ENCODE measurements around the gene HSD17B11. TPM values are rescaled to one million over a fixed set of nuclear protein-coding genes. Genes with fewer than 3 reads are reported as not detected.

Gene HSD17B11
- polyA plus RNA-seq, 1 donor from 2014 or later = 2.2 TPM

DNA sequence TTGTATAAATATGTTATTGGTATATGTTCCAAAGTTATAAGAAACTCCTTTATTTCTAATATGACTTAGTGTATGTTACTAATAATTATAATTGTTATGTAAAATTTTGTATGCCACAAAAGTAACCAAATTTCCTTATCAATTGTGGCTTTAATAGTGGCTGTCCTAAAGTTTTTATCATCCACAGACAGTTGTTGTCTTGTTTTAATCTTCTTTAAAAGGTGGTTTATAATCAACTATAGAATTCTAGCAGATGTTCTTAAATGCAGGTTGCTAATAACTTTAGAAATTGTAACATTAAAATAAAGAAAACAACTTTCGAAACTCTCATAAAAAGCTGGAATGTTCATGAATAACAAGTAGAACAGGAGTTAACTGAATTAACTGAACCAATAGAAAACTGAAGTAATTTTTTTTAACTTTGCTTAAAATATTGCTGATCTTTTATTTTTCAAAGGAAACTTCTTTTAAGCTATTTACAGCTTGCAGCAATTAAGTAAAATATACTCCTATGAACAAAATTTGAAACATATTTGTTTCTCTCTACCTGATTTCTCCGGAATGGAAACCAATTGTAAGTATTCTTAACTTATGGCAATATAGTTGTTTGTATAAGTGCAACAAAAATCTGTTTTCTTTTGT is 24.3 kb downstream of the HSD17B11 start:
- TF ChIP-seq, protein P1, sequence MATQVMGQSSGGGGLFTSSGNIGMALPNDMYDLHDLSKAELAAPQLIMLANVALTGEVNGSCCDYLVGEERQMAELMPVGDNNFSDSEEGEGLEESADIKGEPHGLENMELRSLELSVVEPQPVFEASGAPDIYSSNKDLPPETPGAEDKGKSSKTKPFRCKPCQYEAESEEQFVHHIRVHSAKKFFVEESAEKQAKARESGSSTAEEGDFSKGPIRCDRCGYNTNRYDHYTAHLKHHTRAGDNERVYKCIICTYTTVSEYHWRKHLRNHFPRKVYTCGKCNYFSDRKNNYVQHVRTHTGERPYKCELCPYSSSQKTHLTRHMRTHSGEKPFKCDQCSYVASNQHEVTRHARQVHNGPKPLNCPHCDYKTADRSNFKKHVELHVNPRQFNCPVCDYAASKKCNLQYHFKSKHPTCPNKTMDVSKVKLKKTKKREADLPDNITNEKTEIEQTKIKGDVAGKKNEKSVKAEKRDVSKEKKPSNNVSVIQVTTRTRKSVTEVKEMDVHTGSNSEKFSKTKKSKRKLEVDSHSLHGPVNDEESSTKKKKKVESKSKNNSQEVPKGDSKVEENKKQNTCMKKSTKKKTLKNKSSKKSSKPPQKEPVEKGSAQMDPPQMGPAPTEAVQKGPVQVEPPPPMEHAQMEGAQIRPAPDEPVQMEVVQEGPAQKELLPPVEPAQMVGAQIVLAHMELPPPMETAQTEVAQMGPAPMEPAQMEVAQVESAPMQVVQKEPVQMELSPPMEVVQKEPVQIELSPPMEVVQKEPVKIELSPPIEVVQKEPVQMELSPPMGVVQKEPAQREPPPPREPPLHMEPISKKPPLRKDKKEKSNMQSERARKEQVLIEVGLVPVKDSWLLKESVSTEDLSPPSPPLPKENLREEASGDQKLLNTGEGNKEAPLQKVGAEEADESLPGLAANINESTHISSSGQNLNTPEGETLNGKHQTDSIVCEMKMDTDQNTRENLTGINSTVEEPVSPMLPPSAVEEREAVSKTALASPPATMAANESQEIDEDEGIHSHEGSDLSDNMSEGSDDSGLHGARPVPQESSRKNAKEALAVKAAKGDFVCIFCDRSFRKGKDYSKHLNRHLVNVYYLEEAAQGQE (IDR thresholded peaks at IDR 0.05; ENCODE audit: borderline replicate concordance) = no peak
- TF ChIP-seq EZH2 (IDR thresholded peaks at IDR 0.05; ENCODE audit: borderline replicate concordance, insufficient read depth, low read length, poor library complexity, severe bottlenecking) = no peak
- TF ChIP-seq EP300 (conservative IDR thresholded peaks at IDR 0.05; ENCODE audit: poor library complexity, severe bottlenecking) = no peak
- TF ChIP-seq POLR2AphosphoS5 (IDR thresholded peaks at IDR 0.05) = no peak
- no peak for TF ChIP-seq MXI1 (conservative IDR thresholded peaks at IDR 0.05; ENCODE audit: poor library complexity, severe bottlenecking)
- TF ChIP-seq TAF1 (IDR thresholded peaks at IDR 0.05; ENCODE audit: low read depth) = no peak
- TF ChIP-seq CTCF (IDR thresholded peaks at IDR 0.05; ENCODE audit: poor library complexity, severe bottlenecking) = no peak
- TF ChIP-seq SMC3 (conservative IDR thresholded peaks at IDR 0.05; ENCODE audit: poor library complexity) = no peak
- no peak for TF ChIP-seq RAD21 (conservative IDR thresholded peaks at IDR 0.05)
- Histone ChIP-seq H3K9me3 (ENCODE audit: low read length) (no peaks in the 10 kb centered on the region), H2AFZ (ENCODE audit: low read depth, low read length) (no peak overlapping the region), H4K20me1 (ENCODE audit: insufficient read depth) (no peaks in the 10 kb centered on the region), H3K4me2 (ENCODE audit: low read length) (no peak overlapping the region), H3K36me3 (ENCODE audit: insufficient read depth, low read length) (no peaks in the 10 kb centered on the region), H3K27ac (ENCODE audit: low read length) (no peak overlapping the region), H3K9ac (ENCODE audit: low read length) (no peak overlapping the region), H3K27me3 (ENCODE audit: insufficient read depth, low read depth, low read length) (no peaks in the 10 kb centered on the region), H3F3A (ENCODE audit: insufficient read depth, low read length, poor library complexity, severe bottlenecking) (no peaks in the 10 kb centered on the region), H3K4me3 (ENCODE audit: low read length) (no peak overlapping the region), H3K79me2 (replicated peaks; ENCODE audit: insufficient read depth, low read length) (no peaks in the 10 kb centered on the region), H3K9me2 (ENCODE audit: insufficient read depth, low read length) (no peaks in the 10 kb centered on the region)

DNA sequence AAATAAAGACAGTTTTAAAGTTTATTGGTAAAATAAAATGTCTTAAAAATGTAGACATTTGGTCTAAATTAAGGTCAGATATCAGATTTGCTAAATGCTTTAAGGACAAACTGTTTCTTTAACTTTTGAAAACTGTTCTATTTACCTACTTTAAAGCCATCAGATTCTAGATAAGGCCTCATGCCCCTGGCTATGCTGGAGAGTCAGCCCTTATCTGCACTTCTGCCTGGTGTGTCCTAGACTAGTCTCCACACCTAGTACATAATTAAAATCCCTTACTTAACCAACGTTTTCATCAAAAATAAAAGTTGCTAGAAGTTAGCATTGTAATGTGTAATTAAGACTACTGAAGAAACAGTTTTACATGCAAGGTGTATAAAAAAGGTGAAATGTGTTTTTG is 25.6 kb downstream of the HSD17B11 start:
- TF ChIP-seq EP300 (conservative IDR thresholded peaks at IDR 0.05; ENCODE audit: poor library complexity, severe bottlenecking) (no peak), MXI1 (conservative IDR thresholded peaks at IDR 0.05; ENCODE audit: poor library complexity, severe bottlenecking) (no peak), EZH2 (IDR thresholded peaks at IDR 0.05; ENCODE audit: borderline replicate concordance, insufficient read depth, low read length, poor library complexity, severe bottlenecking) (no peak), RAD21 (conservative IDR thresholded peaks at IDR 0.05) (no peak), SMC3 (conservative IDR thresholded peaks at IDR 0.05; ENCODE audit: poor library complexity) (no peak), CTCF (IDR thresholded peaks at IDR 0.05; ENCODE audit: poor library complexity, severe bottlenecking) (no peak), POLR2AphosphoS5 (IDR thresholded peaks at IDR 0.05) (no peak), TAF1 (IDR thresholded peaks at IDR 0.05; ENCODE audit: low read depth) (no peak)
- TF ChIP-seq, protein P1 (IDR thresholded peaks at IDR 0.05; ENCODE audit: borderline replicate concordance) = no peak
- no peak overlapping the region for H3K4me2 ChIP-seq (ENCODE audit: low read length)
- H3K79me2 ChIP-seq (replicated peaks; ENCODE audit: insufficient read depth, low read length) = no peaks in the 10 kb centered on the region
- H3K27ac ChIP-seq (ENCODE audit: low read length) = no peak overlapping the region
- H3K4me3 ChIP-seq (ENCODE audit: low read length) = no peak overlapping the region
- no peak overlapping the region for H3K9ac ChIP-seq (ENCODE audit: low read length)
- no peaks in the 10 kb centered on the region for H3K36me3 ChIP-seq (ENCODE audit: insufficient read depth, low read length)
- H2AFZ ChIP-seq (ENCODE audit: low read depth, low read length) = no peak overlapping the region
- no peaks in the 10 kb centered on the region for H4K20me1 ChIP-seq (ENCODE audit: insufficient read depth)
- H3K9me2 ChIP-seq (ENCODE audit: insufficient read depth, low read length) = no peaks in the 10 kb centered on the region
- H3K9me3 ChIP-seq (ENCODE audit: low read length) = no peaks in the 10 kb centered on the region
- H3F3A ChIP-seq (ENCODE audit: insufficient read depth, low read length, poor library complexity, severe bottlenecking) = no peaks in the 10 kb centered on the region
- no peaks in the 10 kb centered on the region for H3K27me3 ChIP-seq (ENCODE audit: insufficient read depth, low read depth, low read length)
